ENCODE data around the gene GALNTL6.

The GALNTL6 gene

DNA sequence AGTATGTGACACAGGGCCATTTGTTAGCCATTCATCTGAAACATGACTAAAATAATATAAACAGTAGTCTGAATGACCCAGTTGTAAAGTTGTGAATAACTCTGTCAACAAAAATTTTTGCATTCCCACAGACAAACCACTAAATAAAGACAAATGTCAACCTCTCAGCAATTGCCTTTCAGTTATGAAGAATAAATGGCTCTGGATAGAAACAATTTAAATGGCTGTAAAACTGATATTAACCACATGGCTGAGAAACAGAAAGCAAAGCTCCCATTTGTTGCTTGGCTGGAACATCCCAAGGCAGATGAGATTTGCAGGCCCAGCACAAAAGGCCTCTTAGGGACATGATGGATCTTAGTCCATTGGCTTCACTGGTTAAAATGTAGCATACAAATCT is 296.3 kb downstream of the GALNTL6 start:
- TF ChIP-seq, protein P1, sequence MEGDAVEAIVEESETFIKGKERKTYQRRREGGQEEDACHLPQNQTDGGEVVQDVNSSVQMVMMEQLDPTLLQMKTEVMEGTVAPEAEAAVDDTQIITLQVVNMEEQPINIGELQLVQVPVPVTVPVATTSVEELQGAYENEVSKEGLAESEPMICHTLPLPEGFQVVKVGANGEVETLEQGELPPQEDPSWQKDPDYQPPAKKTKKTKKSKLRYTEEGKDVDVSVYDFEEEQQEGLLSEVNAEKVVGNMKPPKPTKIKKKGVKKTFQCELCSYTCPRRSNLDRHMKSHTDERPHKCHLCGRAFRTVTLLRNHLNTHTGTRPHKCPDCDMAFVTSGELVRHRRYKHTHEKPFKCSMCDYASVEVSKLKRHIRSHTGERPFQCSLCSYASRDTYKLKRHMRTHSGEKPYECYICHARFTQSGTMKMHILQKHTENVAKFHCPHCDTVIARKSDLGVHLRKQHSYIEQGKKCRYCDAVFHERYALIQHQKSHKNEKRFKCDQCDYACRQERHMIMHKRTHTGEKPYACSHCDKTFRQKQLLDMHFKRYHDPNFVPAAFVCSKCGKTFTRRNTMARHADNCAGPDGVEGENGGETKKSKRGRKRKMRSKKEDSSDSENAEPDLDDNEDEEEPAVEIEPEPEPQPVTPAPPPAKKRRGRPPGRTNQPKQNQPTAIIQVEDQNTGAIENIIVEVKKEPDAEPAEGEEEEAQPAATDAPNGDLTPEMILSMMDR (IDR thresholded peaks at IDR 0.05; ENCODE audit: borderline replicate concordance, insufficient read depth, low read depth, low read length) = no peak
- no peak overlapping the region for H3K4me3 ChIP-seq (ENCODE audit: low read depth, low read length)

DNA sequence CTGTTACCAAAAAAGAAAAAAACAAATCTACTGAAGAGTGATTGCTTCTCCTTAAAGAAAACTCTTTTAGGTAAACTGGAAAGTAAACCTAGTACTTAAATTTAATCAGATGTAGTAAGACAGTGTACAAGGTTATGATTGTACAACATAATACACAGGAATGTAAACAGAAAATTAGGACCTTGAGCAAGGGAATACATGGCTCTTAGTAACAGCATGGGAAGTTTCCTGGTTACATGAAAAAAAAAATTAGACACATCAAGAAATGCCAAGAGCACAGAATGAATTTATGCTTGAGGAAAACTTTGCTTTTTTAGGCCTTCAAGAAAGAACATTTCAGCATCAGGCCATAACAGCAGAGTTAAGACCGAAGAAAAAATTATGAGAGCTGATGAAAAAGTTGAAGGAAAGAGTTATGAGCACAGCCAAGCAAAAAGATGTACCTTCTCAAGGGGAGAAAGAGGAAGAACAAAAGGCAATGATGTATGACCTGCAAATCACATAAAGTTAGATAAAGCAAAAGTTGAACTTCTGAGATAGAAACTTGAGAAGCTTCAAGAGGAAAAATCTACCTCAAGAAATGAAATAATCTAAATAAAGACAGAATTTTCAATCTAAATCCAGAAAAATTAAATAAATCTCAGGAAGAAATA is 311.6 kb downstream of the GALNTL6 start:
- TF ChIP-seq, protein P1 (IDR thresholded peaks at IDR 0.05; ENCODE audit: borderline replicate concordance, insufficient read depth, low read depth, low read length) = no peak
- no peak overlapping the region for H3K4me3 ChIP-seq (ENCODE audit: low read depth, low read length)

DNA sequence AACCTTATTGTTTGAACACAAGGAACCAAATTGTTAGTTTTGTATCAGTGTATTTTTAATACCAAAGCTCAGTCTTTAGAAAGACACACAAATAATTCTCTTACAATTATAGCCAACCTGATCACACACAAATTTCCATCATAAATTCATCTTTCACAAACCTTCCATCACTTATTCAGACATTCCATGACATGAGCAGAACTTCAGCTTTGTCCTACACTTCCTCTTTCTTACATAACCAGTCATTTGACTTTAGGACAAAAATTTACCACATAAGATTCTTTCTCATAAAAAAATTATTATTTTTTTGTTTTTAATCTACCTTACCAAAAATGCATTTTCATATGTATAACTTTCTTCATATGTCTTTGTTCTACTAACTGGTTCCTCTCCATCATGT is 312.2 kb downstream of the GALNTL6 start:
- H3K4me3 ChIP-seq (ENCODE audit: low read depth, low read length) = no peak overlapping the region

DNA sequence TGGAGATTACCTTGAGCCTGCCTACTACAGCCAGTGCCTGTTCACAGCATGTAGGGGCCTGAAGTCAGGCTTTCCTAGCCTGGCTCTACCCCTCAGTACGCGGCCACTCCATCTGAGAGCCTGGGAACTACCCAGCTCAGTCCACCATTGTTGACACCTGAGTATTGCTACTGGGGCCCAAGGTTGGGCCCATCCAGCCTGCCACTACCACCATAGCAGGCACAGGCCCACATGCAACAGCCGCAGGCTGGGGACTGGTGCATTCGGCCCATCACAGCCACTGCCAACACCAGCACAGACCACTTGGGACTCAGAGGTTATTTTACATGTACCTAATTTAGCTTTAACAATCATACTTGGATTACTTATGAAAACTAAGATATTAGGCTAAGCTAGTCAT is 314.0 kb downstream of the GALNTL6 start:
- no peak overlapping the region for H3K4me3 ChIP-seq (ENCODE audit: low read depth, low read length)
- TF ChIP-seq, protein P1 (IDR thresholded peaks at IDR 0.05; ENCODE audit: borderline replicate concordance, insufficient read depth, low read depth, low read length) = no peak

More for the DNA sequence above, 312.2 kb downstream of the GALNTL6 start:
- TF ChIP-seq, protein P1 (IDR thresholded peaks at IDR 0.05; ENCODE audit: borderline replicate concordance, insufficient read depth, low read depth, low read length) = no peak

DNA sequence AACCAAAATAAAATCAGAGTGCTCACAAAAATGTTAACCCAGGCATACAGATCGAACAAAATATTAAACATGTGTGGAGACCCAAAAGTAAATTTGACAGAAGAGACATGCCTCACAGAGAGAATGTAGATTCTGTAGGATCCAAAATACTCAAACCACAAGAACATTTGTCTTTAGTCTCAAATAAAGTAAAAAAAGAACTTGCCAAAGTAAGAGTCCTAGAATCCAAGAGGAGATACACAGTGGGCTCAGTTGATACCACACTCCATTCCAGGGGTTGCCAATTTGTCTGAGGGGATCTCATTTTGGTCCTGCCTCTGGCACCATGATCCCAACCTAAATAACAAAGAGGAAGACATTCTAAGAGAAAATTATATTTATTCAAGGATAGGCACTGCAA is 316.4 kb downstream of the GALNTL6 start:
- TF ChIP-seq, protein P1 (IDR thresholded peaks at IDR 0.05; ENCODE audit: borderline replicate concordance, insufficient read depth, low read depth, low read length) = no peak
- H3K4me3 ChIP-seq (ENCODE audit: low read depth, low read length) = no peak overlapping the region

DNA sequence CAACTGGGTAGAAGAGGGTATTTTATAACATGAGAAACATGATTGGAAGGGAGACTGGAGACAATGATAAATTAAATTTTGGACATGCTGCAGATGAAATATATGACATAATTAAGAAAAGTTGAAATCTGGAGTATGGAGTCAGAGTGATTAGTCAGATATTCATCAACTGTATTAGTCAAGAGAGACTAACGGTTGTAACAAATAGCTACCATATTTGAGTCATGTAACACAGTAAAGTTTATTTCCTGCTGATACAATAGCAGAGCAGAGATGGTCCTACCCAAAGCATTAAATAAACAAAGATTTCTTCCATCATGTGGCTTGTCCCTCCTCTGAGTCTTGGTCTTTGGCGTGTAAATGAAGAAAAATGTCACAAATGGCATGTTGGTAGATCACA is 321.3 kb downstream of the GALNTL6 start:
- TF ChIP-seq, protein P1 (IDR thresholded peaks at IDR 0.05; ENCODE audit: borderline replicate concordance, insufficient read depth, low read depth, low read length) = no peak
- H3K4me3 ChIP-seq (ENCODE audit: low read depth, low read length) = no peak overlapping the region

DNA sequence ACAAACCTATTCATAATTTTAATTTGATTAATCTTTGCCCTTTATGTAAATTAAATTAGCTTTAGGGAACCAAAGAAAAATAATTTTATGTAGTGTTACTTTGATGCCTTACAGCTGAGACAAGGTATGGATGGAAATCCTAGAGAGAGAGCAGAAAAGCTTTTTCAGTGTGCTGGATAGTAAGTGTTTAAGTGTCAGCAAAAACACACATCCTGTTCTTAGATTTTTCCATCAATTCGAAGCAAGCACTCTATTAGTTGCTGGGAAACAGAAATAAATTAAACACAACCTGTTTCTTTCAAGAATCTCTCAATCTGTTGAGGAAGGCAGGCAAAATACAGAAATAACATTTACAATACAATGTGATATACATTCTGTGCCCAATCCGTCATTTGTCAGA is 327.8 kb downstream of the GALNTL6 start:
- TF ChIP-seq, protein P1 (IDR thresholded peaks at IDR 0.05; ENCODE audit: borderline replicate concordance, insufficient read depth, low read depth, low read length) = no peak

More for the DNA sequence above, 327.8 kb downstream of the GALNTL6 start:
- no peak overlapping the region for H3K4me3 ChIP-seq (ENCODE audit: low read depth, low read length)
